Measurements from ENCODE around the gene SMARCA2.
A peak's percentile ranks its signal among the peaks of the same experiment; 100 is the strongest.

Gene SMARCA2

GRCh38 chr9:2014696-2015580, at the start of gene SMARCA2:
Gene SMARCA2 (plus strand): TSS chr9:2015347. CDS start chr9:2029023, 13,676 bp downstream.
- ChIA-PET CTCF (interaction anchor here (1.1 to 1.7 kb wide), 5 partner anchors 9 to 102 kb away, joined by 3 to 5 read pairs (median 3); no protein-coding TSS in a partner anchor), POLR2A (interaction anchor here (0.5 to 1.3 kb wide), 9 partner anchors 72 to 826 kb away, joined by 3 to 5 read pairs (median 3); no protein-coding TSS in a partner anchor)
- peak; percentile 94 for DNase-seq (ENCODE audit: extremely low spot score)
- TF ChIP-seq, protein P1, sequence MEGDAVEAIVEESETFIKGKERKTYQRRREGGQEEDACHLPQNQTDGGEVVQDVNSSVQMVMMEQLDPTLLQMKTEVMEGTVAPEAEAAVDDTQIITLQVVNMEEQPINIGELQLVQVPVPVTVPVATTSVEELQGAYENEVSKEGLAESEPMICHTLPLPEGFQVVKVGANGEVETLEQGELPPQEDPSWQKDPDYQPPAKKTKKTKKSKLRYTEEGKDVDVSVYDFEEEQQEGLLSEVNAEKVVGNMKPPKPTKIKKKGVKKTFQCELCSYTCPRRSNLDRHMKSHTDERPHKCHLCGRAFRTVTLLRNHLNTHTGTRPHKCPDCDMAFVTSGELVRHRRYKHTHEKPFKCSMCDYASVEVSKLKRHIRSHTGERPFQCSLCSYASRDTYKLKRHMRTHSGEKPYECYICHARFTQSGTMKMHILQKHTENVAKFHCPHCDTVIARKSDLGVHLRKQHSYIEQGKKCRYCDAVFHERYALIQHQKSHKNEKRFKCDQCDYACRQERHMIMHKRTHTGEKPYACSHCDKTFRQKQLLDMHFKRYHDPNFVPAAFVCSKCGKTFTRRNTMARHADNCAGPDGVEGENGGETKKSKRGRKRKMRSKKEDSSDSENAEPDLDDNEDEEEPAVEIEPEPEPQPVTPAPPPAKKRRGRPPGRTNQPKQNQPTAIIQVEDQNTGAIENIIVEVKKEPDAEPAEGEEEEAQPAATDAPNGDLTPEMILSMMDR (IDR thresholded peaks at IDR 0.05; ENCODE audit: control extremely low read depth, extremely low read depth, low read depth, missing control alignments), result no peak

GRCh38 chr9:1966725-1967366, 48.3 kb upstream of the SMARCA2 start:
- no peak for DNase-seq (ENCODE audit: extremely low spot score)
- TF ChIP-seq, protein P1 (IDR thresholded peaks at IDR 0.05; ENCODE audit: control extremely low read depth, extremely low read depth, low read depth, missing control alignments), result no peak
- ChIA-PET CTCF (interaction anchor here (1.2 to 1.8 kb wide), 3 partner anchors 11 to 30 kb away, joined by 3 to 5 read pairs (median 3); no protein-coding TSS in a partner anchor), POLR2A (no interaction called here)

- ChIA-PET CTCF (no interaction called here), POLR2A (no interaction called here)
- no peak for DNase-seq (ENCODE audit: extremely low spot score)
- TF ChIP-seq, protein P1 (IDR thresholded peaks at IDR 0.05; ENCODE audit: control extremely low read depth, extremely low read depth, low read depth, missing control alignments), result no peak
Observed at GRCh38 chr9:1969160-1969559, 46.0 kb upstream of the SMARCA2 start.

- DNase-seq (ENCODE audit: extremely low spot score), result no peak
- TF ChIP-seq, protein P1 (IDR thresholded peaks at IDR 0.05; ENCODE audit: control extremely low read depth, extremely low read depth, low read depth, missing control alignments), result no peak
- POLR2A ChIA-PET, result no interaction called here
- CTCF ChIA-PET, result no interaction called here
Observed at GRCh38 chr9:1969898-1970297, 45.2 kb upstream of the SMARCA2 start.

- DNase-seq (ENCODE audit: extremely low spot score), result no peak
- TF ChIP-seq, protein P1 (IDR thresholded peaks at IDR 0.05; ENCODE audit: control extremely low read depth, extremely low read depth, low read depth, missing control alignments), result no peak
- ChIA-PET CTCF (no interaction called here), POLR2A (no interaction called here)
Observed at GRCh38 chr9:1972672-1973071, 42.5 kb upstream of the SMARCA2 start.

GRCh38 chr9:1977026-1977425, 38.1 kb upstream of the SMARCA2 start:
- no peak for DNase-seq (ENCODE audit: extremely low spot score)
- POLR2A ChIA-PET, result no interaction called here
- TF ChIP-seq, protein P1 (IDR thresholded peaks at IDR 0.05; ENCODE audit: control extremely low read depth, extremely low read depth, low read depth, missing control alignments), result no peak
- CTCF ChIA-PET, result interaction anchor here (1.2 kb wide), 1 partner anchor 11 kb away, joined by 5 read pairs; no protein-coding TSS in a partner anchor
